GM12875 (cell line): ENCODE data around the gene AHCYL2.

Experiments used
- H3K4me3 ChIP-seq: one replicate; pipeline ENCODE4 v1.5.1; 2011; ENCODE audit warnings: low read depth, low read length, control low read depth
- CTCF ChIP-seq: IDR thresholded peaks from 2 replicates; pipeline ENCODE4 v1.5.1; 2011; ENCODE audit warnings: low read depth, mild to moderate bottlenecking, control low read depth, inconsistent platforms, low read length, moderate library complexity, borderline replicate concordance; ENCODE audit not compliant: insufficient read depth

Gene AHCYL2

GRCh38 chr7:129265328-129265727 lies 40.5 kb downstream of the AHCYL2 start:
- no peak for TF ChIP-seq CTCF
- no peak overlapping the region for H3K4me3 ChIP-seq

- TF ChIP-seq CTCF: no peak
- no peak overlapping the region for H3K4me3 ChIP-seq
These were observed 41.4 kb downstream of the AHCYL2 start for GRCh38 chr7:129266181-129266580.

GRCh38 chr7:129270077-129270476 lies 45.2 kb downstream of the AHCYL2 start:
- no peak overlapping the region for H3K4me3 ChIP-seq
- no peak for TF ChIP-seq CTCF

GRCh38 chr7:129271500-129272355 lies 46.9 kb downstream of the AHCYL2 start:
- peak; percentile 62; the same call in 1 of the 2 replicates for TF ChIP-seq CTCF
- no peak overlapping the region for H3K4me3 ChIP-seq

- TF ChIP-seq CTCF: no peak
- H3K4me3 ChIP-seq: no peak overlapping the region
These were observed 49.1 kb downstream of the AHCYL2 start for GRCh38 chr7:129273936-129274335.

- no peak overlapping the region for H3K4me3 ChIP-seq
- no peak for TF ChIP-seq CTCF
These were observed 52.8 kb downstream of the AHCYL2 start for GRCh38 chr7:129277629-129278028.

- no peak overlapping the region for H3K4me3 ChIP-seq
- no peak for TF ChIP-seq CTCF
These were observed 53.9 kb downstream of the AHCYL2 start for GRCh38 chr7:129278688-129279087.
